ENCODE results near the gene UGT2B15.

The UGT2B15 gene

GRCh38 chr4:68617003-68617698 lies 53.3 kb downstream of the UGT2B15 start:
- Histone ChIP-seq H3K36me3 (ENCODE audit: insufficient read depth, low read length) (no peaks in the 10 kb centered on the region), H3K4me1 (ENCODE audit: insufficient read depth, low read length) (no peaks in the 10 kb centered on the region), H3K27me3 (ENCODE audit: insufficient read depth, low read length) (no peaks in the 10 kb centered on the region), H2AFZ (ENCODE audit: low read depth, low read length) (no peak overlapping the region), H3K4me3 (ENCODE audit: low read length) (no peak overlapping the region), H3K9me3 (ENCODE audit: low read length) (no peaks in the 10 kb centered on the region)

GRCh38 chr4:68615699-68616422 lies 54.6 kb downstream of the UGT2B15 start:
- Histone ChIP-seq H3K9me3 (ENCODE audit: low read length) (no peaks in the 10 kb centered on the region), H3K4me1 (ENCODE audit: insufficient read depth, low read length) (no peaks in the 10 kb centered on the region), H3K27me3 (ENCODE audit: insufficient read depth, low read length) (no peaks in the 10 kb centered on the region), H2AFZ (ENCODE audit: low read depth, low read length) (no peak overlapping the region), H3K4me3 (ENCODE audit: low read length) (no peak overlapping the region), H3K36me3 (ENCODE audit: insufficient read depth, low read length) (no peaks in the 10 kb centered on the region)

- Histone ChIP-seq H3K9me3 (ENCODE audit: low read length) (no peaks in the 10 kb centered on the region), H3K27me3 (ENCODE audit: insufficient read depth, low read length) (no peaks in the 10 kb centered on the region), H3K4me1 (ENCODE audit: insufficient read depth, low read length) (no peaks in the 10 kb centered on the region), H3K36me3 (ENCODE audit: insufficient read depth, low read length) (no peaks in the 10 kb centered on the region), H3K4me3 (ENCODE audit: low read length) (no peak overlapping the region), H2AFZ (ENCODE audit: low read depth, low read length) (no peak overlapping the region)
Measured at GRCh38 chr4:68613752-68614151, 56.7 kb downstream of the UGT2B15 start.

- Histone ChIP-seq H2AFZ (ENCODE audit: low read depth, low read length) (no peak overlapping the region), H3K9me3 (ENCODE audit: low read length) (no peaks in the 10 kb centered on the region), H3K36me3 (ENCODE audit: insufficient read depth, low read length) (no peaks in the 10 kb centered on the region), H3K27me3 (ENCODE audit: insufficient read depth, low read length) (no peaks in the 10 kb centered on the region), H3K4me3 (ENCODE audit: low read length) (no peak overlapping the region), H3K4me1 (ENCODE audit: insufficient read depth, low read length) (no peaks in the 10 kb centered on the region)
Measured at GRCh38 chr4:68606240-68606639, 64.2 kb downstream of the UGT2B15 start.

- H3K9me3 ChIP-seq (ENCODE audit: low read length) = no peaks in the 10 kb centered on the region
- H3K27me3 ChIP-seq (ENCODE audit: insufficient read depth, low read length) = no peaks in the 10 kb centered on the region
- no peak overlapping the region for H3K4me3 ChIP-seq (ENCODE audit: low read length)
- H3K36me3 ChIP-seq (ENCODE audit: insufficient read depth, low read length) = no peaks in the 10 kb centered on the region
- H2AFZ ChIP-seq (ENCODE audit: low read depth, low read length) = no peak overlapping the region
- no peaks in the 10 kb centered on the region for H3K4me1 ChIP-seq (ENCODE audit: insufficient read depth, low read length)
Measured at GRCh38 chr4:68599150-68599549, 71.3 kb downstream of the UGT2B15 start.

GRCh38 chr4:68597482-68597881 lies 73.0 kb downstream of the UGT2B15 start:
- Histone ChIP-seq H3K4me1 (ENCODE audit: insufficient read depth, low read length) (no peaks in the 10 kb centered on the region), H2AFZ (ENCODE audit: low read depth, low read length) (no peak overlapping the region), H3K36me3 (ENCODE audit: insufficient read depth, low read length) (no peaks in the 10 kb centered on the region), H3K27me3 (ENCODE audit: insufficient read depth, low read length) (no peaks in the 10 kb centered on the region), H3K4me3 (ENCODE audit: low read length) (no peak overlapping the region), H3K9me3 (ENCODE audit: low read length) (no peaks in the 10 kb centered on the region)

All from neuron (in vitro differentiated cells).